ENCODE data around the gene PITPNC1.

PITPNC1 gene

DNA sequence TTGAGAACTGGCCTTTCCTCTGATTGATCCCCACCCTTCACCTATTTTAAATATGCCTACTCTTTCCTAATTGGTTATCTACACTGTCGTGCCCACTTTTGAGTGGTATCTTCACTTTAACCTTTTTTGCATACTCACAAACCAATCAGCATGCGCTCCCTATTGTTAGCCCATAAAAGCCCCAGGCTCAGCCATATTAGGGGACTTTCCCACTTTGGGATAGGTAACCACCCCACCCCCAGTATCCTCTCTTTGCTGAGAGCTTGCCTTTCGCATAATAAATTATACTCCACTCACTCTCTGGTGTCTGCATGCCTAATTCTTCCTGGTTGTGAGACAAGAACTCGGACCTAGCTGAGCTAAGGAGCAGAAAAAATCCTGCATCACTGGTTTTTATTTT lies 281.2 kb downstream of the PITPNC1 start:
- Histone ChIP-seq H3K4me2 (peak overlapping the region; percentile 46), H4K20me1 (ENCODE audit: insufficient read depth) (no peaks in the 10 kb centered on the region), H3K4me3 (IDR thresholded peaks at IDR 0.05; ENCODE audit: insufficient read depth, low read depth, low read length) (no peak overlapping the region), H3K27ac (peak overlapping the region; percentile 79), H3K36me3 (ENCODE audit: insufficient read depth) (no peaks in the 10 kb centered on the region), H3K27me3 (ENCODE audit: insufficient read depth, low read depth) (no peaks in the 10 kb centered on the region), H3K4me1 (ENCODE audit: low read depth, poor library complexity, severe bottlenecking) (peaks cover 75% of the 10 kb centered on the region), H3K9ac (peak overlapping the region; percentile 27; the same call in 1 of the 2 replicates), H3K79me2 (ENCODE audit: insufficient read depth, low read depth) (no peaks in the 10 kb centered on the region), H2AFZ (ENCODE audit: low read depth) (no peak overlapping the region)
- TF ChIP-seq, protein P1, sequence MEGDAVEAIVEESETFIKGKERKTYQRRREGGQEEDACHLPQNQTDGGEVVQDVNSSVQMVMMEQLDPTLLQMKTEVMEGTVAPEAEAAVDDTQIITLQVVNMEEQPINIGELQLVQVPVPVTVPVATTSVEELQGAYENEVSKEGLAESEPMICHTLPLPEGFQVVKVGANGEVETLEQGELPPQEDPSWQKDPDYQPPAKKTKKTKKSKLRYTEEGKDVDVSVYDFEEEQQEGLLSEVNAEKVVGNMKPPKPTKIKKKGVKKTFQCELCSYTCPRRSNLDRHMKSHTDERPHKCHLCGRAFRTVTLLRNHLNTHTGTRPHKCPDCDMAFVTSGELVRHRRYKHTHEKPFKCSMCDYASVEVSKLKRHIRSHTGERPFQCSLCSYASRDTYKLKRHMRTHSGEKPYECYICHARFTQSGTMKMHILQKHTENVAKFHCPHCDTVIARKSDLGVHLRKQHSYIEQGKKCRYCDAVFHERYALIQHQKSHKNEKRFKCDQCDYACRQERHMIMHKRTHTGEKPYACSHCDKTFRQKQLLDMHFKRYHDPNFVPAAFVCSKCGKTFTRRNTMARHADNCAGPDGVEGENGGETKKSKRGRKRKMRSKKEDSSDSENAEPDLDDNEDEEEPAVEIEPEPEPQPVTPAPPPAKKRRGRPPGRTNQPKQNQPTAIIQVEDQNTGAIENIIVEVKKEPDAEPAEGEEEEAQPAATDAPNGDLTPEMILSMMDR (conservative IDR thresholded peaks at IDR 0.05; ENCODE audit: low read depth, low read length), result no peak

DNA sequence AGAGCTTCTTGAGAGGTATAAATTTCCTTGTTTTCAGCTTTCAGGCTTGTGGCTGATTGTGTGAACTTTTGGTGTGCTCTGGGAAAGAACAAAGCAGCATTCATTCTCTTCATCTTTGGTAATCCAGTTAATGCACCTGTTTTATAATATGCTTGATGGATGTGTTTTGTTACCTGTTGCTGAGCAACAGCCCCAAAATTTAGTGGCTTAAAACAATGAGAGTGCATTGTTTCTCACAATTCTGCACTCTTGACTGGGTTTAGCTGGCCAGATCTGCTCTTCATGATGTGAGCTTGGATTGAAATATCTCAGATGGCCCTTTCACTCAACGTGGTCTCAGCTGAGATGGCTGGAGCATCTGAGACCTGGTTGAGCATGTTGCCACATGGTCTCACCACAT lies 281.9 kb downstream of the PITPNC1 start:
- no peaks in the 10 kb centered on the region for H3K79me2 ChIP-seq (ENCODE audit: insufficient read depth, low read depth)
- no peak overlapping the region for H3K4me3 ChIP-seq (IDR thresholded peaks at IDR 0.05; ENCODE audit: insufficient read depth, low read depth, low read length)
- H3K4me1 ChIP-seq (ENCODE audit: low read depth, poor library complexity, severe bottlenecking), result peaks cover 72% of the 10 kb centered on the region
- H2AFZ ChIP-seq (ENCODE audit: low read depth), result no peak overlapping the region
- H3K9ac ChIP-seq, result peak overlapping the region; percentile 27; the same call in 1 of the 2 replicates
- peak overlapping the region; percentile 79 for H3K27ac ChIP-seq
- TF ChIP-seq, protein P1 (conservative IDR thresholded peaks at IDR 0.05; ENCODE audit: low read depth, low read length), result no peak
- no peaks in the 10 kb centered on the region for H3K27me3 ChIP-seq (ENCODE audit: insufficient read depth, low read depth)
- no peaks in the 10 kb centered on the region for H3K36me3 ChIP-seq (ENCODE audit: insufficient read depth)
- no peaks in the 10 kb centered on the region for H4K20me1 ChIP-seq (ENCODE audit: insufficient read depth)
- H3K4me2 ChIP-seq, result peak overlapping the region; percentile 46

GRCh38 chr17:67662712-67663111 lies 285.6 kb downstream of the PITPNC1 start:
- Histone ChIP-seq H4K20me1 (ENCODE audit: insufficient read depth) (no peaks in the 10 kb centered on the region), H3K27ac (no peak overlapping the region), H3K4me3 (IDR thresholded peaks at IDR 0.05; ENCODE audit: insufficient read depth, low read depth, low read length) (no peak overlapping the region), H2AFZ (ENCODE audit: low read depth) (no peak overlapping the region), H3K79me2 (ENCODE audit: insufficient read depth, low read depth) (no peaks in the 10 kb centered on the region), H3K36me3 (ENCODE audit: insufficient read depth) (no peaks in the 10 kb centered on the region), H3K4me2 (no peak overlapping the region), H3K9ac (no peak overlapping the region), H3K4me1 (ENCODE audit: low read depth, poor library complexity, severe bottlenecking) (peaks cover 41% of the 10 kb centered on the region), H3K27me3 (ENCODE audit: insufficient read depth, low read depth) (no peaks in the 10 kb centered on the region)
- TF ChIP-seq, protein P1 (conservative IDR thresholded peaks at IDR 0.05; ENCODE audit: low read depth, low read length), result no peak

DNA sequence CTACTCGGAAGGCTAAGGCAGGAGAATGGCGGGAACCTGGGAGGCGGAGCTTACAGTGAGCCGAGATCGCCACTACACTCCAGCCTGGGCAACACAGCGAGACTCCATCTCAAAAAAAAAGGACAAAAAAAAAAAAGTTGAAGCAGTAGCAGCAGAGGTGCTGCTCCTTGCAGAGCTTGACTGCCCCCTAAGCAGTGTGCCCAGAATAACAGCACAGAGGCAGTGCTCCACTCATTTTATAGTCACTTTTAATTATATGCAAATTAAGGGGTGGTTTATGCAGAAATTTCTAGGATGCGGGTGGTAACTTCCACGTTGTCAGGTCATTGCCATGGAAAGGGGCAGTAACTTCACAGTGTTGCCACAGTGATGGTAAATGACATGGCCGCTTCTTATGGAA lies 286.4 kb downstream of the PITPNC1 start:
- Histone ChIP-seq H3K4me2 (no peak overlapping the region; the same call in 1 of the 2 replicates), H3K9ac (no peak overlapping the region), H3K4me3 (IDR thresholded peaks at IDR 0.05; ENCODE audit: insufficient read depth, low read depth, low read length) (no peak overlapping the region), H3K79me2 (ENCODE audit: insufficient read depth, low read depth) (no peaks in the 10 kb centered on the region), H3K27me3 (ENCODE audit: insufficient read depth, low read depth) (no peaks in the 10 kb centered on the region), H4K20me1 (ENCODE audit: insufficient read depth) (no peaks in the 10 kb centered on the region), H3K27ac (no peak overlapping the region), H2AFZ (ENCODE audit: low read depth) (no peak overlapping the region), H3K4me1 (ENCODE audit: low read depth, poor library complexity, severe bottlenecking) (peaks cover 33% of the 10 kb centered on the region), H3K36me3 (ENCODE audit: insufficient read depth) (no peaks in the 10 kb centered on the region)
- TF ChIP-seq, protein P1 (conservative IDR thresholded peaks at IDR 0.05; ENCODE audit: low read depth, low read length), result no peak
